H9 (cell line): ENCODE results near the gene ORAI2. TPM values are rescaled to one million over a fixed set of nuclear protein-coding genes. Genes with fewer than 3 reads are reported as not detected.

Source experiments
- DNase-seq: peaks from one replicate; pipeline ENCODE4 v3.0.0-alpha.2; 2017
- H2AFZ ChIP-seq: one replicate; pipeline ENCODE4 v1.6.1; 2013; ENCODE audit warnings: mild to moderate bottlenecking, low read length, control low read depth, moderate library complexity
- H2AK5ac ChIP-seq: 2 replicates; pipeline ENCODE4 v1.6.1; 2013; ENCODE audit warnings: low read length, control low read depth, mixed read lengths; ENCODE audit not compliant: insufficient read length
- H2BK120ac ChIP-seq: one replicate; pipeline ENCODE4 v1.6.1; 2013; ENCODE audit warnings: low read depth, mild to moderate bottlenecking, low read length, control low read depth, inconsistent platforms; ENCODE audit not compliant: poor library complexity, severe bottlenecking
- H2BK12ac ChIP-seq: 2 replicates; pipeline ENCODE4 v1.6.1; 2013; ENCODE audit warnings: low read length, control low read depth, mixed read lengths, low read depth; ENCODE audit not compliant: insufficient read length
- H2BK15ac ChIP-seq: 2 replicates; pipeline ENCODE4 v1.6.1; 2013; ENCODE audit warnings: low read depth, low read length, control low read depth
- H2BK20ac ChIP-seq: one replicate; pipeline ENCODE4 v1.6.1; 2013; ENCODE audit warnings: low read depth, mild to moderate bottlenecking, low read length, control low read depth, inconsistent platforms; ENCODE audit not compliant: poor library complexity, severe bottlenecking
- H2BK5ac ChIP-seq: 2 replicates; pipeline ENCODE4 v1.6.1; 2013; ENCODE audit warnings: low read length, control low read depth, mixed read lengths; ENCODE audit not compliant: insufficient read length
- H3K14ac ChIP-seq: 2 replicates; pipeline ENCODE4 v1.6.1; 2013; ENCODE audit warnings: low read length, control low read depth; ENCODE audit not compliant: insufficient read depth
- H3K18ac ChIP-seq: 2 replicates; pipeline ENCODE4 v1.6.1; 2013; ENCODE audit warnings: low read depth, mild to moderate bottlenecking, mixed read lengths, low read length, control low read depth; ENCODE audit not compliant: insufficient read length
- H3K23ac ChIP-seq: 2 replicates; pipeline ENCODE4 v1.6.1; 2013; ENCODE audit warnings: low read length, control low read depth, mixed read lengths, low read depth; ENCODE audit not compliant: insufficient read length
- H3K23me2 ChIP-seq: 2 replicates; pipeline ENCODE4 v1.6.1; 2013; ENCODE audit warnings: low read depth, mild to moderate bottlenecking, mixed read lengths, low read length, control low read depth; ENCODE audit not compliant: insufficient read length, poor library complexity, severe bottlenecking
- H3K27ac ChIP-seq: 2 replicates; pipeline ENCODE4 v1.5.1; 2013; ENCODE audit warnings: low read length, control low read depth, mixed read lengths, low read depth; ENCODE audit not compliant: insufficient read length
- H3K27me3 ChIP-seq: 2 replicates; pipeline ENCODE4 v1.6.1; 2013; ENCODE audit warnings: low read length, control low read depth, inconsistent platforms; ENCODE audit not compliant: insufficient read depth
- H3K4ac ChIP-seq: 2 replicates; pipeline ENCODE4 v1.6.1; 2013; ENCODE audit warnings: low read depth, mild to moderate bottlenecking, control low read depth, inconsistent platforms, low read length, moderate library complexity
- H3K4me1 ChIP-seq: 2 replicates; pipeline ENCODE4 v1.6.1; 2013; ENCODE audit warnings: low read length, control low read depth, inconsistent platforms; ENCODE audit not compliant: insufficient read depth
- H3K4me2 ChIP-seq: 2 replicates; pipeline ENCODE4 v1.6.1; 2013; ENCODE audit warnings: low read length, control low read depth, mixed read lengths; ENCODE audit not compliant: insufficient read length, insufficient read depth
- H3K56ac ChIP-seq: 2 replicates; pipeline ENCODE4 v1.6.1; 2013; ENCODE audit warnings: low read depth, mild to moderate bottlenecking, mixed read lengths, low read length, control low read depth; ENCODE audit not compliant: insufficient read length
- H3K79me1 ChIP-seq: 2 replicates; pipeline ENCODE4 v1.6.1; 2013; ENCODE audit warnings: low read depth, mild to moderate bottlenecking, moderate library complexity, low read length, control low read depth, inconsistent platforms; ENCODE audit not compliant: insufficient read depth, poor library complexity, severe bottlenecking
- H3K79me2 ChIP-seq: 2 replicates; pipeline ENCODE4 v1.6.1; 2013; ENCODE audit warnings: low read length, control low read depth, inconsistent platforms; ENCODE audit not compliant: insufficient read depth
- H3K9ac ChIP-seq: 2 replicates; pipeline ENCODE4 v1.6.1; 2013; ENCODE audit warnings: low read length, control low read depth, mixed read lengths; ENCODE audit not compliant: insufficient read length; ENCODE audit errors: extremely low read depth
- H3K9me3 ChIP-seq: one replicate; pipeline ENCODE4 v1.6.1; 2013; ENCODE audit warnings: low read depth, low read length, inconsistent platforms; ENCODE audit not compliant: control insufficient read depth
- H3T11ph ChIP-seq: one replicate; pipeline ENCODE4 v1.6.1; 2013; ENCODE audit warnings: mild to moderate bottlenecking, low read length, control low read depth, inconsistent platforms
- H4K20me1 ChIP-seq: one replicate; pipeline ENCODE4 v1.6.1; 2013; ENCODE audit not compliant: control insufficient read depth, insufficient read length, insufficient read depth
- H4K5ac ChIP-seq: 2 replicates; pipeline ENCODE4 v1.6.1; 2013; ENCODE audit warnings: low read depth, mild to moderate bottlenecking, mixed read lengths, low read length, control low read depth; ENCODE audit not compliant: insufficient read length
- H4K8ac ChIP-seq: replicated peaks from 2 replicates; pipeline ENCODE4 v1.6.1; 2013; ENCODE audit warnings: low read length, control low read depth, mixed read lengths, low read depth; ENCODE audit not compliant: insufficient read length
- H4K91ac ChIP-seq: 2 replicates; pipeline ENCODE4 v1.6.1; 2013; ENCODE audit warnings: low read depth, mild to moderate bottlenecking, moderate library complexity, mixed read lengths, low read length, control low read depth; ENCODE audit not compliant: insufficient read length
- H3K27ac Mint-ChIP-seq, 3 experiments: 2 replicates in 2 of 3; 3 replicates in 1 of 3; pipeline ENCODE4 v1.8.0; 2020 to 2021; ENCODE audit warnings: mixed read lengths in 3 of 3, mild to moderate bottlenecking in 1 of 3, moderate library complexity in 1 of 3
- H3K27me3 Mint-ChIP-seq: 2 replicates; pipeline ENCODE4 v1.8.0; 2021; ENCODE audit warnings: low read depth, mild to moderate bottlenecking, moderate library complexity, mixed read lengths
- H3K36me3 Mint-ChIP-seq, 3 experiments: 2 replicates in 2 of 3; 3 replicates in 1 of 3; pipeline ENCODE4 v1.8.0; 2020 to 2021; ENCODE audit warnings: low read depth in 3 of 3, mixed read lengths in 3 of 3; ENCODE audit not compliant: insufficient read depth in 1 of 3
- H3K4me1 Mint-ChIP-seq, 2 experiments: 2 replicates each; pipeline ENCODE4 v1.8.0; 2020; ENCODE audit warnings: mixed read lengths in 2 of 2
- H3K4me3 Mint-ChIP-seq, 2 experiments: 2 replicates in 1 of 2; 3 replicates in 1 of 2; pipeline ENCODE4 v1.8.0; 2020 to 2021; ENCODE audit warnings: mild to moderate bottlenecking in 2 of 2, mixed read lengths in 2 of 2, moderate library complexity in 1 of 2
- H3K9me3 Mint-ChIP-seq, 2 experiments: 2 replicates in 1 of 2; 3 replicates in 1 of 2; pipeline ENCODE4 v1.8.0; 2020; ENCODE audit warnings: mild to moderate bottlenecking in 2 of 2, mixed read lengths in 2 of 2, moderate library complexity in 1 of 2
- CTCF ChIP-seq: fragments of 200-600 bp; sonication (generic); conservative IDR thresholded peaks from 3 replicates; pipeline ENCODE4 v1.8.0; 2021; ENCODE audit warnings: antibody characterized with exemption, mild to moderate bottlenecking
- WGBS: extraction: QIAGEN DNeasy Blood & Tissue Kit; methylation state at CpG from one replicate; pipeline ENCODE4 v1.1.7; 2013; ENCODE audit warnings: missing lambda C conversion rate, low lambda C conversion rate, mixed read lengths; ENCODE audit not compliant: insufficient read length; ENCODE audit errors: extremely low coverage; 5-methylcytosine and 5-hydroxymethylcytosine counted together
- total RNA-seq: library from RNA; stranded (reverse); gene quantifications from 2 replicates; pipeline ENCODE4 v1.2.1, GENCODE V29; 2021

The ORAI2 gene
- total RNA-seq, 1 experiment from 2014 or later: 26.6 TPM

GRCh38 chr7:102415685-102416225, 17.6 kb upstream of the ORAI2 start:
- no peak overlapping the region for H3K18ac ChIP-seq
- no peak overlapping the region for H2BK20ac ChIP-seq
- no peak overlapping the region for H4K91ac ChIP-seq
- H3K36me3 Mint-ChIP-seq: peaks cover 18 to 77% (median 70%) of the 10 kb centered on the region in 3 experiments
- no peaks in the 10 kb centered on the region for H3K79me1 ChIP-seq
- no peak overlapping the region for H3K56ac ChIP-seq
- H3K9ac ChIP-seq: no peak overlapping the region
- H3K4ac ChIP-seq: no peak overlapping the region
- no peak overlapping the region for H3K4me2 ChIP-seq
- peaks cover 2 to 4% of the 10 kb centered on the region in 2 experiments; a peak in 3 of 4 replicates for H3K4me1 Mint-ChIP-seq
- H3K27ac ChIP-seq: no peak overlapping the region
- no peaks in the 10 kb centered on the region for H3K27me3 ChIP-seq
- no peak overlapping the region for H4K5ac ChIP-seq
- H3K27me3 Mint-ChIP-seq: no peaks in the 10 kb centered on the region
- no peak overlapping the region for H3K14ac ChIP-seq
- no peak overlapping the region for H2AFZ ChIP-seq
- no peaks in the 10 kb centered on the region for H3K9me3 Mint-ChIP-seq
- H2BK120ac ChIP-seq: no peak overlapping the region
- no peak overlapping the region for H2AK5ac ChIP-seq
- no peaks in the 10 kb centered on the region for H3K23me2 ChIP-seq
- no peaks in the 10 kb centered on the region for H3K9me3 ChIP-seq
- no peaks in the 10 kb centered on the region for H3K4me1 ChIP-seq
- no peak overlapping the region for H3K27ac Mint-ChIP-seq
- H3T11ph ChIP-seq: no peak overlapping the region
- H2BK15ac ChIP-seq: no peak overlapping the region
- no peak overlapping the region for H3K4me3 Mint-ChIP-seq
- no peaks in the 10 kb centered on the region for H4K20me1 ChIP-seq
- H2BK5ac ChIP-seq: no peak overlapping the region
- no peak overlapping the region for H4K8ac ChIP-seq
- TF ChIP-seq CTCF: no peak
- H3K79me2 ChIP-seq: no peaks in the 10 kb centered on the region
- no CpG with 5 or more reads among the region's 12 CpGs for WGBS
- H3K23ac ChIP-seq: no peak overlapping the region
- H2BK12ac ChIP-seq: no peak overlapping the region
- no peak for DNase-seq
